HUES64 (cell line): ENCODE results near the gene SNCAIP.
A peak's percentile ranks its signal among the peaks of the same experiment; 100 is the strongest.

Experiments used
- H3K27ac ChIP-seq: 2 replicates; pipeline ENCODE4 v1.7.0; 2013; ENCODE audit warnings: low read depth, low read length, inconsistent platforms
- H3K27me3 ChIP-seq: 2 replicates; pipeline ENCODE4 v1.6.1; 2013; ENCODE audit warnings: mild to moderate bottlenecking, low read length; ENCODE audit not compliant: insufficient read depth
- H3K36me3 ChIP-seq: 2 replicates; pipeline ENCODE4 v1.6.1; 2013; ENCODE audit warnings: mild to moderate bottlenecking, low read length; ENCODE audit not compliant: insufficient read depth
- H3K4me1 ChIP-seq: 2 replicates; pipeline ENCODE4 v1.6.1; 2013; ENCODE audit warnings: mild to moderate bottlenecking, low read length, moderate library complexity; ENCODE audit not compliant: insufficient read depth
- H3K4me3 ChIP-seq: 2 replicates; pipeline ENCODE4 v1.5.1; 2013; ENCODE audit warnings: mild to moderate bottlenecking, low read length, moderate library complexity
- H3K9ac ChIP-seq: 2 replicates; pipeline ENCODE4 v1.6.1; 2013; ENCODE audit warnings: mild to moderate bottlenecking, low read depth, low read length
- H3K9me3 ChIP-seq: 2 replicates; pipeline ENCODE4 v1.6.1; 2013; ENCODE audit warnings: low read depth, low read length; ENCODE audit not compliant: insufficient read depth
- WGBS: fragments of 150-250, 120-280 bp; methylation state at CpG from one replicate; pipeline ENCODE4 v1.1.7; 2013; ENCODE audit warnings: missing lambda C conversion rate; 5-methylcytosine and 5-hydroxymethylcytosine counted together

SNCAIP gene

DNA sequence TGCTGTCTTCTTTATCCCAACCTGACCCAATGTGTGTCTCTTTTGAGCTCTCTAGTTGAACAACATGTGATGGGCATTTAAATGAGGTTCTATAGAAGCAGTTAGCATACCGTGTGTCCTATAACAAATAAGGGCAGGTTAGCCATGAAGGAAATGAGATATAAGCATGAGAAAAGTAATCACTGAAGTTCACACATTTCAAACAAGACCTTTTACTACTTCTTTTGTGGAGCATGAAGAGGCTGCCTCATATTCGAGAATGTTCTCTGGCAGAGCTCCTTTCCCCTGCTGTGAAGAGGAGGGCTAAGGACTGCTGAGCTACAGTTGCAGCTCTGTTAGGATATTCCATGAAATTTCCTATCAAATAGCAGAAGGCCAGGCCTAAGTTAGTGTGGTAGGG, 15.2 kb upstream of the SNCAIP start:
- Histone ChIP-seq H3K9ac (no peak overlapping the region), H3K27me3 (no peaks in the 10 kb centered on the region), H3K4me3 (no peak overlapping the region), H3K9me3 (no peaks in the 10 kb centered on the region), H3K36me3 (no peaks in the 10 kb centered on the region), H3K4me1 (peaks cover 17% of the 10 kb centered on the region), H3K27ac (no peak overlapping the region)
- 55% methylated on average over 2 of the region's 2 CpGs for WGBS

DNA sequence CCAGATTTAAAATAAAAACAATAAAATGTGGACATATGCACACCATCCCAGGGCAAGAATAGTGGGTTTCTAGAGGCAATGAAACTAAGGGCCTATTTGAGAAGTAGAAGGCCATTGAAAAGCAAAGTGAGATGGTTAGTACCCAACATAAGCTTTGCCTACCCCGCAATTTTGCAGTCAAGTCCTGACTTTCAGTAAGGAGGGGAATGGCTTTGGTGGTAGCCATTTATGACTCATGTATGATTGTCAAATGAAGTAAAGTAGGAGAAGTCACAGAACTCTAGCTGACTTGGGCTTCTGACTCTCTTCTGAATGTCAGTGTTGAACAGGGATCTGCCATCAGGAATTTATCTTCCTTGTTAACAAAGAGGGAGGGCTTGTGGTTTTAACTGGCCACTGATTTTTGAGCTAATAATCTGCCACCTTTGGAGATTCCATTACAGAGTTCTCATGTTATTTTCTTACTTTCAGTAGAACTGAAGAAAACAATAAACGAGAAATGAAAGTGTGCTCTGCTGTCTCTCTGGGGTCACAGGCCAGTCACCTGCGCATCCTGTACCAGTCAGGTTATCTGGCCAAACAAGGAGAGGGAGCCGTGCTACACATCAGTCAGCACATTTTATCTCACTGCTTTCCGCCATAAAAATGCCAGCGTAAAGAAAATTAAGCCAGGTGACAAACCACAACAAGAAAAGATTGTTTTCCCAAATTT, 14.3 kb upstream of the SNCAIP start:
- H3K27me3 ChIP-seq, result no peaks in the 10 kb centered on the region
- no peak overlapping the region for H3K4me3 ChIP-seq
- no peaks in the 10 kb centered on the region for H3K36me3 ChIP-seq
- no peaks in the 10 kb centered on the region for H3K9me3 ChIP-seq
- H3K9ac ChIP-seq, result no peak overlapping the region
- H3K4me1 ChIP-seq, result peaks cover 9% of the 10 kb centered on the region; the same call in 1 of the 2 replicates
- WGBS, result 95% methylated on average over 6 of the region's 6 CpGs
- no peak overlapping the region for H3K27ac ChIP-seq

DNA sequence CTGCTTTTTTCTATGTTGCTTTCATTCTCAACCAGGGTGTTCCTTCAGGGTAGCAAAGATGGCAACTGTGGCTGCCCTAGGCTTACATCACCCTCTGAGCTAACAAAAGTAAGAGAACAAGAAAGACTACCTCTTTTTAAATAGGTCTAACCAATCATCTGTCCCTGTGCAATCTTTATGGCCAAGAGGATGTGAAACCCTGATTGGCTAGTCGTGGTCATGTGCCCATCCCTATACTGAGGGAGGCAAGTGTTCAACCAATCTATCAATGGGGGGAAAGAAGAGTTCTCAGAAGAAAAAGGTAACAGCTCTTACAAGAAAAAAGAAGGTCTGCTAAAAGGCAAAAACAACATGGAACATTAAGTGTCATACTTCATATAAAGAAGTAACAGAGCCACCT, 11.7 kb upstream of the SNCAIP start:
- H3K27ac ChIP-seq, result no peak overlapping the region
- no peaks in the 10 kb centered on the region for H3K9me3 ChIP-seq
- H3K9ac ChIP-seq, result no peak overlapping the region
- no peaks in the 10 kb centered on the region for H3K27me3 ChIP-seq
- H3K4me3 ChIP-seq, result no peak overlapping the region
- H3K36me3 ChIP-seq, result no peaks in the 10 kb centered on the region
- 0 out of 2 replicates have a peak, but pooled peaks cover 7% of the 10 kb centered on the region for H3K4me1 ChIP-seq
- 92% methylated on average over 1 of the region's 1 CpG for WGBS

DNA sequence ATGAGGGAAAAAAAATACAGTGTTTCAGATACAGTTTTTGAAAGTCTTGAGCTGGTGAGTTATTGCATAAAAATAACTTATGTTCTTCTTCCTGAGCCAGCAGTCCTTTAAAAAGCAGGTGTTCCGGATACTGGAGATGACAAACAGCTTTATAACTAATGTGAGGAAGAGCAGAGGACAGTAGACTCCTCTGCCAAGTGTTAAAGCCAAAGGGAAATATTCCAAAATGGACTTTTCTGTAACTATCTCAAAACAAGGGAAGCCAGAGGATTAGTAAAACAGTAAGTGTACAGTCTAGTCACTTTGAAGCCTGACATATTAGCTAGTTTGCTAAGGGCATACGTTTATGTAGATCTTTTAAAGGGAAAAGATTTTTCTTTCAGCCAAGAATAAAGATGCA, 11.0 kb upstream of the SNCAIP start:
- H3K27me3 ChIP-seq, result no peaks in the 10 kb centered on the region
- H3K9ac ChIP-seq, result no peak overlapping the region
- H3K27ac ChIP-seq, result no peak overlapping the region
- WGBS, result 86% methylated on average over 2 of the region's 2 CpGs
- no peaks in the 10 kb centered on the region for H3K9me3 ChIP-seq
- no peaks in the 10 kb centered on the region for H3K36me3 ChIP-seq
- no peak overlapping the region for H3K4me3 ChIP-seq
- H3K4me1 ChIP-seq, result 0 out of 2 replicates have a peak, but pooled peaks cover 7% of the 10 kb centered on the region

- no peaks in the 10 kb centered on the region for H3K4me1 ChIP-seq
- H3K9me3 ChIP-seq, result no peaks in the 10 kb centered on the region
- no peak overlapping the region for H3K9ac ChIP-seq
- H3K27me3 ChIP-seq, result no peaks in the 10 kb centered on the region
- 83% methylated on average over 1 of the region's 2 CpGs for WGBS
- no peak overlapping the region for H3K4me3 ChIP-seq
- H3K36me3 ChIP-seq, result no peaks in the 10 kb centered on the region
- H3K27ac ChIP-seq, result no peak overlapping the region
Observed at GRCh38 chr5:122304471-122305215, 7.4 kb upstream of the SNCAIP start.

GRCh38 chr5:122306461-122306860, 5.6 kb upstream of the SNCAIP start:
- H3K4me1 ChIP-seq, result 0 out of 2 replicates have a peak, but pooled peaks cover 3% of the 10 kb centered on the region
- H3K27ac ChIP-seq, result no peak overlapping the region
- H3K27me3 ChIP-seq, result peaks cover 14% of the 10 kb centered on the region
- no peaks in the 10 kb centered on the region for H3K9me3 ChIP-seq
- no peaks in the 10 kb centered on the region for H3K36me3 ChIP-seq
- H3K9ac ChIP-seq, result no peak overlapping the region
- 66% methylated on average over 2 of the region's 2 CpGs for WGBS
- H3K4me3 ChIP-seq, result no peak overlapping the region

DNA sequence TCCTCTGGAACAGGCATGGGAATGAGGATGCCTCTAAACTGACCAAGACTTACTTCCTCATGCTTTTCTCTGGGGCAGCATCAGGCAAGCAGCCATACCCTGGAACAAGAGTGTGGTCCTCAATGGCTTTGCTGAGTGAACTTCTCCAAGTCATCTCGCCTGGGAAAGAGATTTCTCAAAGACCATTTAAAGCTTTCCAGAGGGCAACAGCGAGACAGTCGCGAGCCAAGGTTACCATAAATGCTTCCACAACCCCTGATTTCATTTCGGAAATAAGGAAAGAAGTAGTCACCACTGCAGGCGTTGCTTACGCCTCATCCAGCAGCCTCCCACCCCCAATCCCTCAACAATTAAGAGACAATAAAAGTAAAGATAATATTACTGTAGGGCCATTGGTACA, 1.1 kb upstream of the SNCAIP start:
- Histone ChIP-seq H3K4me3 (peak overlapping the region; percentile 64), H3K27me3 (peaks cover 49% of the 10 kb centered on the region), H3K36me3 (no peaks in the 10 kb centered on the region), H3K9ac (no peak overlapping the region), H3K4me1 (peaks cover 16% of the 10 kb centered on the region; the same call in 1 of the 2 replicates), H3K27ac (no peak overlapping the region), H3K9me3 (no peaks in the 10 kb centered on the region)
- 79% methylated on average over 7 of the region's 7 CpGs for WGBS

- Histone ChIP-seq H3K36me3 (no peaks in the 10 kb centered on the region), H3K9me3 (no peaks in the 10 kb centered on the region), H3K4me1 (peaks cover 16% of the 10 kb centered on the region; the same call in 1 of the 2 replicates), H3K27ac (no peak overlapping the region), H3K4me3 (peak overlapping the region; percentile 64), H3K9ac (no peak overlapping the region), H3K27me3 (peaks cover 49% of the 10 kb centered on the region)
- WGBS, result 2% methylated on average over 33 of the region's 33 CpGs
Observed at GRCh38 chr5:122311497-122311960, 508 bp upstream of the SNCAIP start.

GRCh38 chr5:122312591-122313406, 762 bp downstream of the SNCAIP start:
- Histone ChIP-seq H3K27ac (no peak overlapping the region), H3K4me3 (peak overlapping the region; percentile 64), H3K9ac (peak overlapping the region; percentile 54; the same call in 1 of the 2 replicates), H3K27me3 (peaks cover 49% of the 10 kb centered on the region), H3K9me3 (no peaks in the 10 kb centered on the region), H3K4me1 (peaks cover 16% of the 10 kb centered on the region; the same call in 1 of the 2 replicates), H3K36me3 (no peaks in the 10 kb centered on the region)
- WGBS, result 5% methylated on average over 31 of the region's 31 CpGs

DNA sequence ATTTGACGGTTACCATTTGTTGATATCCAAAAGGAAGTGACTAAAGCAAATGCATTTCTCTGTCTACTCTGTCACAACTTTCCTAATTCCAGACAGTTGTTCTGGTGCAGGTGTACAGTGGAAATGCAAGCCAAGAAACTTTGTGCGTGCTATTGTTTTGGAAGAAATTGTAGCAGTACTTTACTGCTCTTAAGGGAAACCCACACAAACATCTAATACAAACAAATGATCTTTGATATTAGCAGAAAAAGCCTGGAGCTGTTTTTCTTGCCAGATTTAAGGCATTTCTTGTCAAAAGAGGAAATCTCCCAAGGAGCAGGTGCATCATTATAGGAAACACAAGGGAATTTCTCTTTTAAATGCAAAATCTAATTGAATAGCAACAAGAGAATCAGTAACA, 2.0 kb downstream of the SNCAIP start:
- no peaks in the 10 kb centered on the region for H3K9me3 ChIP-seq
- H3K27ac ChIP-seq, result no peak overlapping the region
- no peaks in the 10 kb centered on the region for H3K36me3 ChIP-seq
- H3K9ac ChIP-seq, result no peak overlapping the region
- no peak overlapping the region for H3K4me3 ChIP-seq
- 88% methylated on average over 1 of the region's 2 CpGs for WGBS
- H3K4me1 ChIP-seq, result peaks cover 16% of the 10 kb centered on the region; the same call in 1 of the 2 replicates
- peaks cover 49% of the 10 kb centered on the region for H3K27me3 ChIP-seq

DNA sequence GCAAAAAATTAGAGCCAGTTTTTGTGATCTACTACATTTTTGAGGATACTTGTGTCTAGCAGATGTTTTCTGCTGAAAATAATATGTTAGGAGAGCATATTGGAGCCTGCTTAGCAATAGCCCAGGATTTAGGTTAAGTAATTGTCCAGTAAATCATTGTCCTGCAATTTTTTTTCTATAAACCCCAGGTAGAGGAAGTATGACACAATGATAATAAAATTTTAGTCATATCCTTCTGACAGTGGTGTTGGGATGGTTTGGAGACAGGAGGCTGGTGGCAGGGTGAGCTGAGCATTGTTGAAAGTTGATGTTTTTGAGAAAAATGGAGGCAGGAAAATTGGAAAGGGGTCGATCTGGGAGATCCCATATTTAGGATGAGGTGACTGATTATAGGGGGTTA, 3.5 kb downstream of the SNCAIP start:
- Histone ChIP-seq H3K4me3 (no peak overlapping the region), H3K36me3 (no peaks in the 10 kb centered on the region), H3K27ac (no peak overlapping the region), H3K9ac (no peak overlapping the region), H3K4me1 (peaks cover 16% of the 10 kb centered on the region; the same call in 1 of the 2 replicates), H3K9me3 (no peaks in the 10 kb centered on the region), H3K27me3 (peaks cover 45% of the 10 kb centered on the region)
- WGBS, result 86% methylated on average over 1 of the region's 1 CpG
